ENCODE results near the gene MARCKS. TPM values are rescaled to one million over a fixed set of nuclear protein-coding genes. Genes with fewer than 3 reads are reported as not detected.

Gene MARCKS
- total RNA-seq, 1 experiment from 2014 or later, result 95.9 TPM

- POLR2A ChIA-PET (ENCODE audit: low non-redundant PET), result no interaction called here
These were observed 20.0 kb upstream of the MARCKS start for GRCh38 chr6:113837170-113837569.

GRCh38 chr6:113842165-113842564 lies 15.0 kb upstream of the MARCKS start:
- H3K27ac ChIP-seq (ENCODE audit: low read depth, low read length, poor library complexity, severe bottlenecking), result no peak overlapping the region
- CTCF ChIA-PET, result no interaction called here

More at GRCh38 chr6:113837170-113837569, 20.0 kb upstream of the MARCKS start:
- Histone ChIP-seq H3K4me1 (ENCODE audit: insufficient read depth, low read length, poor library complexity, severe bottlenecking) (no peaks in the 10 kb centered on the region), H3K4me3 (ENCODE audit: low read depth, low read length, poor library complexity, severe bottlenecking) (no peak overlapping the region), H3K27me3 (replicated peaks; ENCODE audit: insufficient read depth, low read depth, low read length, poor library complexity) (no peaks in the 10 kb centered on the region), H3K27ac (ENCODE audit: low read depth, low read length, poor library complexity, severe bottlenecking) (no peak overlapping the region), H3K9me3 (ENCODE audit: low read depth, low read length, poor library complexity, severe bottlenecking) (no peaks in the 10 kb centered on the region), H3K36me3 (ENCODE audit: insufficient read depth, low read length, poor library complexity, severe bottlenecking) (no peaks in the 10 kb centered on the region)
- intact Hi-C loops (cut with micrococcal nuclease; ENCODE audit: unreplicated experiment), result no loop called here
- DNase-seq (ENCODE audit: low spot score), result no peak
- CTCF ChIA-PET, result no interaction called here
- no TSS peak for BruUV-seq (replicated peaks)
- TF ChIP-seq CTCF (conservative IDR thresholded peaks at IDR 0.05; ENCODE audit: low read depth, low read length) (no peak), EZH2 (IDR thresholded peaks at IDR 0.05; ENCODE audit: borderline replicate concordance, low read depth, low read length, poor library complexity, severe bottlenecking) (no peak)

GRCh38 chr6:113843500-113844073 lies 13.6 kb upstream of the MARCKS start:
- no peaks in the 10 kb centered on the region for H3K9me3 ChIP-seq (ENCODE audit: low read depth, low read length, poor library complexity, severe bottlenecking)
- DNase-seq (ENCODE audit: low spot score), result no peak
- H3K36me3 ChIP-seq (ENCODE audit: insufficient read depth, low read length, poor library complexity, severe bottlenecking), result no peaks in the 10 kb centered on the region
- no peaks in the 10 kb centered on the region for H3K4me1 ChIP-seq (ENCODE audit: insufficient read depth, low read length, poor library complexity, severe bottlenecking)
- no TSS peak for BruUV-seq (replicated peaks)
- no peaks in the 10 kb centered on the region for H3K27me3 ChIP-seq (replicated peaks; ENCODE audit: insufficient read depth, low read depth, low read length, poor library complexity)
- POLR2A ChIA-PET (ENCODE audit: low non-redundant PET), result no interaction called here
- no peak overlapping the region for H3K27ac ChIP-seq (ENCODE audit: low read depth, low read length, poor library complexity, severe bottlenecking)
- intact Hi-C loops (cut with micrococcal nuclease; ENCODE audit: unreplicated experiment), result no loop called here
- TF ChIP-seq CTCF (conservative IDR thresholded peaks at IDR 0.05; ENCODE audit: low read depth, low read length) (no peak), EZH2 (IDR thresholded peaks at IDR 0.05; ENCODE audit: borderline replicate concordance, low read depth, low read length, poor library complexity, severe bottlenecking) (no peak)
- CTCF ChIA-PET, result no interaction called here
- no peak overlapping the region for H3K4me3 ChIP-seq (ENCODE audit: low read depth, low read length, poor library complexity, severe bottlenecking)

More at GRCh38 chr6:113842165-113842564, 15.0 kb upstream of the MARCKS start:
- no peak overlapping the region for H3K4me3 ChIP-seq (ENCODE audit: low read depth, low read length, poor library complexity, severe bottlenecking)
- H3K27me3 ChIP-seq (replicated peaks; ENCODE audit: insufficient read depth, low read depth, low read length, poor library complexity), result no peaks in the 10 kb centered on the region
- no peaks in the 10 kb centered on the region for H3K4me1 ChIP-seq (ENCODE audit: insufficient read depth, low read length, poor library complexity, severe bottlenecking)
- BruUV-seq (replicated peaks), result no TSS peak
- H3K36me3 ChIP-seq (ENCODE audit: insufficient read depth, low read length, poor library complexity, severe bottlenecking), result no peaks in the 10 kb centered on the region
- no peak for DNase-seq (ENCODE audit: low spot score)
- H3K9me3 ChIP-seq (ENCODE audit: low read depth, low read length, poor library complexity, severe bottlenecking), result no peaks in the 10 kb centered on the region
- POLR2A ChIA-PET (ENCODE audit: low non-redundant PET), result no interaction called here
- no peak for TF ChIP-seq EZH2 (IDR thresholded peaks at IDR 0.05; ENCODE audit: borderline replicate concordance, low read depth, low read length, poor library complexity, severe bottlenecking)
- no peak for TF ChIP-seq CTCF (conservative IDR thresholded peaks at IDR 0.05; ENCODE audit: low read depth, low read length)
- intact Hi-C loops (cut with micrococcal nuclease; ENCODE audit: unreplicated experiment), result no loop called here

Data from A673 (cell line).